Loucy (cell line): Measurements from ENCODE around the gene CD248.

Source experiments
- H2AFZ ChIP-seq: fragments of 200-600 bp; sonication (generic); 2 replicates; pipeline ENCODE4 v1.6.0; 2016; ENCODE audit warnings: antibody characterized with exemption, mild to moderate bottlenecking, low read length, moderate library complexity
- H3F3A ChIP-seq: fragments of 200-600 bp; 2 replicates; pipeline ENCODE4 v1.6.0; 2016; ENCODE audit warnings: antibody characterized with exemption, low read depth, mild to moderate bottlenecking
- H3K27me3 ChIP-seq: fragments of 200-600 bp; sonication (generic); 2 replicates; pipeline ENCODE4 v1.6.1; 2014; ENCODE audit warnings: low read length, mild to moderate bottlenecking; ENCODE audit not compliant: insufficient read depth, poor library complexity, severe bottlenecking
- H3K36me3 ChIP-seq: fragments of 200-600 bp; sonication (generic); 2 replicates; pipeline ENCODE4 v1.6.1; 2016; ENCODE audit warnings: low read length; ENCODE audit not compliant: insufficient read depth
- H3K4me1 ChIP-seq: fragments of 200-600 bp; sonication (generic); 2 replicates; pipeline ENCODE4 v1.5.1; 2014; ENCODE audit warnings: low read length, mild to moderate bottlenecking; ENCODE audit not compliant: insufficient read depth, poor library complexity, severe bottlenecking
- H3K4me2 ChIP-seq: fragments of 200-600 bp; sonication (generic); 2 replicates; pipeline ENCODE4 v1.6.0; 2014; ENCODE audit warnings: antibody characterized with exemption, low read length, low read depth, mild to moderate bottlenecking; ENCODE audit not compliant: poor library complexity, severe bottlenecking
- H3K4me3 ChIP-seq: fragments of 200-600 bp; sonication (generic); 2 replicates; pipeline ENCODE4 v1.5.1; 2014; ENCODE audit warnings: low read length, mild to moderate bottlenecking, mixed read lengths; ENCODE audit not compliant: poor library complexity, severe bottlenecking
- H3K79me2 ChIP-seq: fragments of 200-600 bp; sonication (generic); 2 replicates; pipeline ENCODE4 v1.6.1; 2014; ENCODE audit warnings: low read length; ENCODE audit not compliant: insufficient read depth
- H3K9ac ChIP-seq: fragments of 200-600 bp; sonication (generic); 2 replicates; pipeline ENCODE4 v1.6.0; 2014; ENCODE audit warnings: mild to moderate bottlenecking, low read depth, low read length, moderate library complexity; ENCODE audit not compliant: poor library complexity, severe bottlenecking
- H3K9me2 ChIP-seq: fragments of 200-600 bp; sonication (generic); replicated peaks from 2 replicates; pipeline ENCODE4 v1.6.1; 2016; ENCODE audit warnings: low read depth, low read length, mixed read lengths
- H3K9me3 ChIP-seq: fragments of 200-600 bp; sonication (generic); 2 replicates; pipeline ENCODE4 v1.6.1; 2014; ENCODE audit warnings: mild to moderate bottlenecking, antibody characterized with exemption, low read length, low read depth; ENCODE audit not compliant: insufficient read depth
- H4K20me1 ChIP-seq: fragments of 200-600 bp; sonication (generic); 2 replicates; pipeline ENCODE4 v1.6.0; 2014; ENCODE audit warnings: antibody characterized with exemption, low read length, mild to moderate bottlenecking; ENCODE audit not compliant: insufficient read depth, poor library complexity, severe bottlenecking
- EZH2phosphoT487 ChIP-seq: fragments of 200-600 bp; IDR thresholded peaks from 2 replicates; pipeline ENCODE4 v1.6.1; 2018; ENCODE audit warnings: antibody characterized with exemption, mild to moderate bottlenecking, moderate library complexity, borderline replicate concordance
- TF ChIP-seq, protein P1 (sequence below): fragments of 200-600 bp; sonication (generic); conservative IDR thresholded peaks from 2 replicates; pipeline ENCODE4 v1.5.1; 2014; ENCODE audit warnings: mild to moderate bottlenecking, antibody characterized with exemption, low read length

CD248 gene

DNA sequence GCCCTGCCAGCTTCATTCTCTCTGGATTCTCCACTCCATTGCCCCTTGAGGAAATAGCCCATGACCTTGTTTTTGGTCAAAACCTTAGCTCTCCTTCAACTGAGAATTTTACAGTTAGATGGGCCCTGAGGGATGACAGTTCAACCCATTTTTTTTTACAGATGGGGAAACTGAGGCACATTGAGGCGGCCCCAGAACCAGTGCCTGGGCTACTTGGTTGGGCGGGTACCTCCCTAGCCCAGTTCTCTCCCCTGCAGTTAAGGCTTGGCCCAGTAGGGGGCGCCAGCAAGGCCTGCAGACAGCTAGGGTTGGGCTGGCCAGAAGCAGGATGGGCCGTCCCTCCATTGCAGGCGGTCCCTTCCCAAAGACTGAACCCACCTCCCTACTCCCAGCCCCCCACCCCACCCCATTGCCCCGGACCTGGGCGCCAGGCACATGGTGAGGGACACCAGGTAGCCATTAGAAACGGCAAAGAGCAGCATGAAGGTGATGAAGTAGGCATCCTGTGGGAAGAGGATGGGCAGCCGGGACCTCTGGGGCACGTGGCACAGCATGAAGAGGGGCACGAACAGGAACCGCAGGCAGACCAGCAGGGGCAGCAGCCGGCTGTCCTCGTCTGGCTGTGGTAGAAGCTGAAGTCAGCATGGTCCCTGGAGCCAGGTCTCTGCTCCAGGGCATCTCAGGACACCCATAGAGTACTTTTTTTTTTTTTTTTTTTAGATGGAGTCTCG is 47.1 kb upstream of the CD248 start:
- Histone ChIP-seq H3K4me2 (no peak overlapping the region), H3K36me3 (no peaks in the 10 kb centered on the region), H3K27me3 (no peaks in the 10 kb centered on the region), H3K4me1 (no peaks in the 10 kb centered on the region), H3K4me3 (no peak overlapping the region), H3K79me2 (no peaks in the 10 kb centered on the region), H3K9me3 (no peaks in the 10 kb centered on the region), H3K9ac (no peak overlapping the region), H3F3A (no peaks in the 10 kb centered on the region), H4K20me1 (no peaks in the 10 kb centered on the region), H2AFZ (no peak overlapping the region), H3K9me2 (no peaks in the 10 kb centered on the region)
- TF ChIP-seq EZH2phosphoT487, result no peak
- TF ChIP-seq, protein P1, sequence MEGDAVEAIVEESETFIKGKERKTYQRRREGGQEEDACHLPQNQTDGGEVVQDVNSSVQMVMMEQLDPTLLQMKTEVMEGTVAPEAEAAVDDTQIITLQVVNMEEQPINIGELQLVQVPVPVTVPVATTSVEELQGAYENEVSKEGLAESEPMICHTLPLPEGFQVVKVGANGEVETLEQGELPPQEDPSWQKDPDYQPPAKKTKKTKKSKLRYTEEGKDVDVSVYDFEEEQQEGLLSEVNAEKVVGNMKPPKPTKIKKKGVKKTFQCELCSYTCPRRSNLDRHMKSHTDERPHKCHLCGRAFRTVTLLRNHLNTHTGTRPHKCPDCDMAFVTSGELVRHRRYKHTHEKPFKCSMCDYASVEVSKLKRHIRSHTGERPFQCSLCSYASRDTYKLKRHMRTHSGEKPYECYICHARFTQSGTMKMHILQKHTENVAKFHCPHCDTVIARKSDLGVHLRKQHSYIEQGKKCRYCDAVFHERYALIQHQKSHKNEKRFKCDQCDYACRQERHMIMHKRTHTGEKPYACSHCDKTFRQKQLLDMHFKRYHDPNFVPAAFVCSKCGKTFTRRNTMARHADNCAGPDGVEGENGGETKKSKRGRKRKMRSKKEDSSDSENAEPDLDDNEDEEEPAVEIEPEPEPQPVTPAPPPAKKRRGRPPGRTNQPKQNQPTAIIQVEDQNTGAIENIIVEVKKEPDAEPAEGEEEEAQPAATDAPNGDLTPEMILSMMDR, result peak; percentile 86

DNA sequence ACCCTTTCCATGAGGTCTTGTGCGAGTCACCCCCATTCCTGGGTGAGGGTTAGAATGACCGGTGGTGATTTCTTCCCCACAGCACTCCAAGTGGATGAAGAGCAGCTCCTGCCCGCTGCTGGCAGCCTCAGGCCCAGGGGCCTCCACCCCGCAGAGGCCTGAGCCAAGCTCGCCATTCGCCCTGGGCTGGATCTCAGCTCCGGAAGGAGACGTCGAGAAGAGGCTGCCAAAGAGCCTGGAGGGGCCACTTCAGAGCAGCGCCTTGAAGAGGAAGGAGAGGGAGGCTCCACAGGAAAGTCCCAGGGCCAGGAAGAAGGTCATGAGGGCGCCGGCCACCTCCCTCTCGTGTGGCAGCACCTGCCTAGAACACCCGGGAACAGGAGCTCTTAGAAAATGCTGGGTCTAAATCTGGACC is 46.4 kb upstream of the CD248 start:
- Histone ChIP-seq H3K79me2 (no peaks in the 10 kb centered on the region), H3K9ac (no peak overlapping the region), H3K4me1 (no peaks in the 10 kb centered on the region), H3K4me3 (no peak overlapping the region), H3F3A (no peaks in the 10 kb centered on the region), H3K9me2 (no peaks in the 10 kb centered on the region), H3K9me3 (no peaks in the 10 kb centered on the region), H3K4me2 (no peak overlapping the region), H3K36me3 (no peaks in the 10 kb centered on the region), H2AFZ (no peak overlapping the region), H4K20me1 (no peaks in the 10 kb centered on the region), H3K27me3 (no peaks in the 10 kb centered on the region)
- no peak for TF ChIP-seq EZH2phosphoT487
- TF ChIP-seq, protein P1, result no peak

DNA sequence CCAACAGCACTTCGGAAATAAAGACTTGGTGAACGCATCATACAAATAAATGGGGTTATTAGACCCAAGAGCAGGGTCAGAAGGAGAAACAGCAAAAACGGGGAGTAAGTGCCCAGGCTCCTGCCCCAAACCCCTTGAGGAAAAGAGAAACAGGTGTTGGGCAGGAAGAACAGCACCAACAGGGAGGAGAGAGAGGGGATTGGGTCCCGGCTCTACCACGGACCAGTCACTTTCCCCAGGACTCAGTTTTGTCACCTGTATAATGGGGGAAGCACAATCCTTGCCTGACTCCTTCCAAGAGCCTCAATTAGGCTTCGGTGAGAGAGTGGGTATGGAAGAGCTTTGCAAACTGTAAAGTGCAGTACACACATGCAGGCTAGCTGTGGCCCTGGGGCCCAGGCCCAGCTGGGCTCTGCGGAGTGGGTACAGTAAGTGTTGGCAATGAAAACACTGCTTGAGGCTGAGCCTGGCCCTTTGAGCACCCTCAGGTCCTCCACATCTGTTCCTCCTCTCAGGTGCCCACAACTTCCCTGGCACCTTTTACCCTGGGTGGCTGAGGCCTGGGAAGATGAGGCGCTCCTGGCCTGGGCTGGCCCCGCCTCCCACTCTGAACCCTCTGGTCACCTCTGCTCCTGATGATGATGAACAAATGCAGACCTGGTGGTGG is 45.8 kb upstream of the CD248 start:
- no peak overlapping the region for H2AFZ ChIP-seq
- TF ChIP-seq EZH2phosphoT487, result no peak
- TF ChIP-seq, protein P1, result no peak
- H3K27me3 ChIP-seq, result no peaks in the 10 kb centered on the region
- no peaks in the 10 kb centered on the region for H3K4me1 ChIP-seq
- H3K9me3 ChIP-seq, result no peaks in the 10 kb centered on the region
- H3K79me2 ChIP-seq, result no peaks in the 10 kb centered on the region
- H3F3A ChIP-seq, result no peaks in the 10 kb centered on the region
- no peak overlapping the region for H3K4me2 ChIP-seq
- H3K36me3 ChIP-seq, result no peaks in the 10 kb centered on the region
- H3K4me3 ChIP-seq, result no peak overlapping the region
- no peaks in the 10 kb centered on the region for H3K9me2 ChIP-seq
- no peaks in the 10 kb centered on the region for H4K20me1 ChIP-seq
- no peak overlapping the region for H3K9ac ChIP-seq
